GM19324 (cell line): Measurements from ENCODE around the gene CACNG5.

Experiments used
- ATAC-seq: cut with Tn5 transposase; IDR thresholded peaks from one replicate; pipeline ENCODE4 v1.9.1; 2021; ENCODE audit warnings: mild to moderate bottlenecking, moderate library complexity; ENCODE audit not compliant: unreplicated experiment, low FRiP score

The CACNG5 gene

DNA sequence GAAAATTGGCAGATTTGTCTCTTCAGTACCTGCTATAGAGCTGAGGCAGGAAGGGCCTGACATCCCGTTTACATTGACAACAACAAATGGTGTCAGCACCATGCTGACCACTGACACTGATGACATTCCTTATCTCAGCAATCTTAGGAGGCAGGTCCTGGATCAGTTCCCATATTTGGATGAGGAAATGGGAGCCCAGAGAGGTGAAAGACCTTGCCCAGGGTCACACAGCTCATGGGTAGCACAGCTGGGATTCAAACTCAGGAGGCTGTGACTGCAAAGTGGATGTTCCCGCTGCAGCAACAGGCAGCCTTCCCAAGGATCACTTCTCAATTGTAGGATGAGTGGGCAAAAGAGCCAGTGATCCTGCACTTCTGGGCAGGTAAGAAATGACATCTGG lies 99.1 kb downstream of the CACNG5 start:
- ATAC-seq: no peak
